Osteoblast (primary cell): ENCODE measurements around the gene PIP5K1B. TPM values are rescaled to one million over a fixed set of nuclear protein-coding genes. Genes with fewer than 3 reads are reported as not detected.

Source experiments
- DNase-seq: peaks from one replicate; pipeline ENCODE4 v3.0.0; 2011; ENCODE audit warnings: low spot score, mixed read lengths; ENCODE audit not compliant: insufficient read length; ENCODE audit errors: missing footprints
- H2AFZ ChIP-seq: 2 replicates; pipeline ENCODE4 v1.6.0; 2011; ENCODE audit warnings: mild to moderate bottlenecking, low read length
- H3K27ac ChIP-seq: 2 replicates; pipeline ENCODE4 v1.5.1; 2011; ENCODE audit warnings: mild to moderate bottlenecking, low read depth, low read length, moderate library complexity
- H3K27me3 ChIP-seq: 2 replicates; pipeline ENCODE4 v1.6.0; 2012; ENCODE audit warnings: mild to moderate bottlenecking, control low read depth, inconsistent platforms, low read length, moderate library complexity; ENCODE audit not compliant: insufficient read depth
- H3K36me3 ChIP-seq: 2 replicates; pipeline ENCODE4 v1.5.1; 2011; ENCODE audit warnings: mild to moderate bottlenecking, low read length, control low read depth, moderate library complexity; ENCODE audit not compliant: insufficient read depth
- H3K4me1 ChIP-seq: 2 replicates; pipeline ENCODE4 v1.5.1; 2011; ENCODE audit warnings: mild to moderate bottlenecking, low read length, control low read depth, moderate library complexity; ENCODE audit not compliant: insufficient read depth
- H3K4me2 ChIP-seq: 2 replicates; pipeline ENCODE4 v1.6.0; 2011; ENCODE audit warnings: mild to moderate bottlenecking, low read length; ENCODE audit not compliant: insufficient read depth
- H3K4me3 ChIP-seq: fragments of 200-600 bp; sonication (generic); 3 replicates; pipeline ENCODE4 v1.5.1; 2012; ENCODE audit warnings: mild to moderate bottlenecking, low read length, inconsistent platforms; ENCODE audit not compliant: insufficient read depth
- H3K79me2 ChIP-seq: 2 replicates; pipeline ENCODE4 v1.6.0; 2012; ENCODE audit warnings: mild to moderate bottlenecking, low read length, control low read depth, inconsistent platforms; ENCODE audit not compliant: insufficient read depth
- H3K9me3 ChIP-seq: 2 replicates; pipeline ENCODE4 v1.5.1; 2011; ENCODE audit warnings: low read depth, low read length, control low read depth
- H4K20me1 ChIP-seq: 2 replicates; pipeline ENCODE4 v1.6.0; 2012; ENCODE audit warnings: mild to moderate bottlenecking, low read length, control low read depth; ENCODE audit not compliant: insufficient read depth
- CTCF ChIP-seq: IDR thresholded peaks from 2 replicates; pipeline ENCODE4 v1.5.1; 2011; ENCODE audit warnings: mild to moderate bottlenecking, low read depth, low read length, moderate library complexity; ENCODE audit errors: extremely low read depth
- total RNA-seq: library from RNA; depleted of rRNA; stranded (reverse); fragments of >200 nt; gene quantifications from 2 replicates; pipeline ENCODE4 v1.2.3, GENCODE V29; 2012

The PIP5K1B gene
- total RNA-seq, 1 donor = not detected

GRCh38 chr9:68685213-68685612 is 19.8 kb upstream of the PIP5K1B start:
- H3K36me3 ChIP-seq = no peaks in the 10 kb centered on the region
- TF ChIP-seq CTCF = no peak
- H3K9me3 ChIP-seq = no peaks in the 10 kb centered on the region
- no peak overlapping the region for H2AFZ ChIP-seq
- no peaks in the 10 kb centered on the region for H4K20me1 ChIP-seq
- DNase-seq = no peak
- no peaks in the 10 kb centered on the region for H3K79me2 ChIP-seq
- no peaks in the 10 kb centered on the region for H3K4me1 ChIP-seq
- H3K27ac ChIP-seq = no peak overlapping the region
- no peaks in the 10 kb centered on the region for H3K27me3 ChIP-seq
- H3K4me2 ChIP-seq = no peak overlapping the region
- H3K4me3 ChIP-seq = no peak overlapping the region

DNA sequence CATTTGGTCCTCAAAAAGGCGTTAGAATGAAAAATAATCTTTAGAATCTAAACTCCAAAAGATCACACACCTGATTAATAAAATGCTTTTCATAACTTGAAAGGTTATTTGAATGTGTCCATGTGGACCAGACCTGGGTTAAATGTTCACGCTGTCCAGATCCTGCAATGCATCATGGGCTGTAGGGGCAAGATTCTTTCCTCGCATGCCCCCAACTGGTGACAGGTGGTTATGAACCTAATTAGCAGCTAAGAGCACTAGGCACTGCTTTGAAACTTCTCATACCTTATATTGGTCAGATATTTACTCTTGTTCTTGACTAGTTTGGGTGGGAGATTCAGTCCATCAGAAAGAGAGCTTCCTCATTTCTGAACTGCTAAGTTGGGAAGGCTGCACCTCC is 19.3 kb upstream of the PIP5K1B start:
- no peak for DNase-seq

DNA sequence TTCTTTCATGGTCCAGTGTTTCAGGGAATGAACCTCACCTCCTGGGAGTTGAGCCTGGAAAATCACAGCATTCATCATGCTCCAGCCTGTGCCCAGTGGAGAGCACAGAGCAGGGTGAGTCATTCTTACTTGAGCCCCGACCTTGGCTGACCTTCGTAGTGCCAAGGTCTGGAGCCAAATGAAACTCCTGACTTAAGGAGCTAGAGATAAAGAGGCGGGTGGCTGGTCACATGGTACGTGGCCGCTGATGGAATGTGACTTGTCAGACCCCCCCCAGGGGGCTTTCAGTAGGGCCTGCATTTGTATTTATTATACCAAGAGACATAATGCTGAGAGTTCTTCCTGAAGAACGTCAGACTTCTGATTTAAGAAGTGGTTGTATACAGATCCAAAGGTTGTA is 15.0 kb upstream of the PIP5K1B start:
- Histone ChIP-seq H3K4me1 (no peaks in the 10 kb centered on the region), H3K27ac (no peak overlapping the region), H2AFZ (no peak overlapping the region), H3K36me3 (no peaks in the 10 kb centered on the region), H4K20me1 (no peaks in the 10 kb centered on the region), H3K9me3 (no peaks in the 10 kb centered on the region), H3K4me2 (no peak overlapping the region), H3K27me3 (no peaks in the 10 kb centered on the region), H3K79me2 (no peaks in the 10 kb centered on the region), H3K4me3 (no peak overlapping the region)
- no peak for DNase-seq
- TF ChIP-seq CTCF = no peak

More for the DNA sequence above, 19.3 kb upstream of the PIP5K1B start:
- Histone ChIP-seq H3K4me3 (no peak overlapping the region), H2AFZ (no peak overlapping the region), H3K27ac (no peak overlapping the region), H3K9me3 (no peaks in the 10 kb centered on the region), H3K4me2 (no peak overlapping the region), H3K27me3 (no peaks in the 10 kb centered on the region), H3K79me2 (no peaks in the 10 kb centered on the region), H3K36me3 (no peaks in the 10 kb centered on the region), H3K4me1 (no peaks in the 10 kb centered on the region), H4K20me1 (no peaks in the 10 kb centered on the region)
- TF ChIP-seq CTCF = peak; percentile 27

DNA sequence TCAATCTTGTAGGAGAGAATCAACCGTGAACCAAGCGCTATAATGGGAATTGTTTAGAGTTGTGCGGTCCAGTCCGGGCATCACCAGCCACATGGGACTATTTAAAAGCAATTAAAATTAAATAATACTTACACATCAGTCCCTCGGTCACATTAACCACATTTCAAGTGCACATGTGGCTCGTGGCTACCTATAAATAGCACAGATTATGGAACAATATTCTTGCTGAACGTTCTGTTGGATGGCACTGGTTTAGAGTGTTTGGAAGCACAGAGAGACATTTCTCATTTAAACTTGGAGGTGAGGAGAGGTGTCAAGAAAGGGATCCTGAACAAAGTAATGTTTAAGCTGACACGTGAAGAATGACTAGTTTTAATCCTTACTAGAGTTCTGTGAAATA is 12.5 kb upstream of the PIP5K1B start:
- Histone ChIP-seq H3K4me1 (no peaks in the 10 kb centered on the region), H3K4me2 (no peak overlapping the region), H2AFZ (no peak overlapping the region), H4K20me1 (no peaks in the 10 kb centered on the region), H3K27me3 (no peaks in the 10 kb centered on the region), H3K9me3 (no peaks in the 10 kb centered on the region), H3K27ac (no peak overlapping the region), H3K4me3 (no peak overlapping the region), H3K79me2 (no peaks in the 10 kb centered on the region), H3K36me3 (no peaks in the 10 kb centered on the region)
- no peak for TF ChIP-seq CTCF
- DNase-seq = no peak
